HG02798 (cell line): Measurements from ENCODE around the gene FZD2.

Experiments used
- ATAC-seq: cut with Tn5 transposase; IDR thresholded peaks from one replicate; pipeline ENCODE4 v1.9.1; 2021; ENCODE audit warnings: mild to moderate bottlenecking; ENCODE audit not compliant: unreplicated experiment, poor library complexity

Gene FZD2

GRCh38 chr17:44602970-44603369 lies 45.7 kb downstream of the FZD2 start:
- no peak for ATAC-seq

GRCh38 chr17:44604116-44604761 lies 47.0 kb downstream of the FZD2 start:
- no peak for ATAC-seq

GRCh38 chr17:44604768-44605485 lies 47.6 kb downstream of the FZD2 start:
- ATAC-seq: no peak

- ATAC-seq: no peak
These were observed 49.4 kb downstream of the FZD2 start for GRCh38 chr17:44606658-44607057.

GRCh38 chr17:44607836-44608690 lies 50.8 kb downstream of the FZD2 start:
- ATAC-seq: no peak

GRCh38 chr17:44608727-44609435 lies 51.6 kb downstream of the FZD2 start:
- no peak for ATAC-seq

- no peak for ATAC-seq
These were observed 53.0 kb downstream of the FZD2 start for GRCh38 chr17:44610331-44610730.
